ENCODE results near the gene TPTE.
"Not testable (repeated sequence)": the region's sequence is repeated elsewhere in the genome, so short reads cannot be mapped to it uniquely, and the experiment has no call there.

Gene TPTE

GRCh38 chr21:10607074-10607473, 85.7 kb downstream of the TPTE start:
- DNase-seq; in situ Hi-C loops (cut with HindIII; ENCODE audit: low pct_ligation_motif_present, low pct_unique_long_range_greater_than_20kb, low sequenced_read_pairs): not testable (repeated sequence)

GRCh38 chr21:10614285-10614684, 92.9 kb downstream of the TPTE start:
- DNase-seq; in situ Hi-C loops (cut with HindIII; ENCODE audit: low pct_ligation_motif_present, low pct_unique_long_range_greater_than_20kb, low sequenced_read_pairs): not testable (repeated sequence)

GRCh38 chr21:10616061-10616460, 94.7 kb downstream of the TPTE start:
- in situ Hi-C loops (cut with HindIII; ENCODE audit: low pct_ligation_motif_present, low pct_unique_long_range_greater_than_20kb, low sequenced_read_pairs); DNase-seq: not testable (repeated sequence)

GRCh38 chr21:10616535-10616934, 95.2 kb downstream of the TPTE start:
- in situ Hi-C loops (cut with HindIII; ENCODE audit: low pct_ligation_motif_present, low pct_unique_long_range_greater_than_20kb, low sequenced_read_pairs), result no loop called here

GRCh38 chr21:10617133-10617752, 95.9 kb downstream of the TPTE start:
- DNase-seq; in situ Hi-C loops (cut with HindIII; ENCODE audit: low pct_ligation_motif_present, low pct_unique_long_range_greater_than_20kb, low sequenced_read_pairs): not testable (repeated sequence)

More at GRCh38 chr21:10616535-10616934, 95.2 kb downstream of the TPTE start:
- DNase-seq, result no peak

GRCh38 chr21:10627316-10627863, 106.0 kb downstream of the TPTE start:
- DNase-seq, result no peak
- in situ Hi-C loops (cut with HindIII; ENCODE audit: low pct_ligation_motif_present, low pct_unique_long_range_greater_than_20kb, low sequenced_read_pairs), result no loop called here

GRCh38 chr21:10629239-10629638, 107.9 kb downstream of the TPTE start:
- DNase-seq; in situ Hi-C loops (cut with HindIII; ENCODE audit: low pct_ligation_motif_present, low pct_unique_long_range_greater_than_20kb, low sequenced_read_pairs): not testable (repeated sequence)

- in situ Hi-C loops (cut with HindIII; ENCODE audit: low pct_ligation_motif_present, low pct_unique_long_range_greater_than_20kb, low sequenced_read_pairs), result not testable (repeated sequence)
Observed at GRCh38 chr21:10630829-10631228, 109.4 kb downstream of the TPTE start.

GRCh38 chr21:10631316-10631715, 109.9 kb downstream of the TPTE start:
- in situ Hi-C loops (cut with HindIII; ENCODE audit: low pct_ligation_motif_present, low pct_unique_long_range_greater_than_20kb, low sequenced_read_pairs); DNase-seq: not testable (repeated sequence)

More at GRCh38 chr21:10630829-10631228, 109.4 kb downstream of the TPTE start:
- DNase-seq, result not testable (repeated sequence)

GRCh38 chr21:10638144-10638543, 116.8 kb downstream of the TPTE start:
- DNase-seq; in situ Hi-C loops (cut with HindIII; ENCODE audit: low pct_ligation_motif_present, low pct_unique_long_range_greater_than_20kb, low sequenced_read_pairs): not testable (repeated sequence)

GRCh38 chr21:10639123-10639522, 117.7 kb downstream of the TPTE start:
- in situ Hi-C loops (cut with HindIII; ENCODE audit: low pct_ligation_motif_present, low pct_unique_long_range_greater_than_20kb, low sequenced_read_pairs), result no loop called here
- DNase-seq, result no peak

- in situ Hi-C loops (cut with HindIII; ENCODE audit: low pct_ligation_motif_present, low pct_unique_long_range_greater_than_20kb, low sequenced_read_pairs); DNase-seq: not testable (repeated sequence)
Observed at GRCh38 chr21:10639746-10640145, 118.4 kb downstream of the TPTE start.

- in situ Hi-C loops (cut with HindIII; ENCODE audit: low pct_ligation_motif_present, low pct_unique_long_range_greater_than_20kb, low sequenced_read_pairs), result no loop called here
Observed at GRCh38 chr21:10640446-10640845, 119.1 kb downstream of the TPTE start.

GRCh38 chr21:10641107-10641506, 119.7 kb downstream of the TPTE start:
- no peak for DNase-seq
- in situ Hi-C loops (cut with HindIII; ENCODE audit: low pct_ligation_motif_present, low pct_unique_long_range_greater_than_20kb, low sequenced_read_pairs), result no loop called here

More at GRCh38 chr21:10640446-10640845, 119.1 kb downstream of the TPTE start:
- no peak for DNase-seq

- DNase-seq; in situ Hi-C loops (cut with HindIII; ENCODE audit: low pct_ligation_motif_present, low pct_unique_long_range_greater_than_20kb, low sequenced_read_pairs): not testable (repeated sequence)
Observed at GRCh38 chr21:10645667-10646066, 124.3 kb downstream of the TPTE start.

- in situ Hi-C loops (cut with HindIII; ENCODE audit: low pct_ligation_motif_present, low pct_unique_long_range_greater_than_20kb, low sequenced_read_pairs); DNase-seq: not testable (repeated sequence)
Observed at GRCh38 chr21:10649350-10650149, 128.2 kb downstream of the TPTE start.

- DNase-seq; in situ Hi-C loops (cut with HindIII; ENCODE audit: low pct_ligation_motif_present, low pct_unique_long_range_greater_than_20kb, low sequenced_read_pairs): not testable (repeated sequence)
Observed at GRCh38 chr21:10650297-10650696, 128.9 kb downstream of the TPTE start.

All from ACHN (cell line).